ENCODE data around the gene ANKHD1. TPM values are rescaled to one million over a fixed set of nuclear protein-coding genes. Genes with fewer than 3 reads are reported as not detected.

Gene ANKHD1
- total RNA-seq = 10 to 100 TPM; 45.5 to 73.2 (median 62.6) TPM
- long read RNA-seq, partial matches to known transcripts = 4 of 5 reads
- long read RNA-seq, other reads (novel, unspliced or antisense) = 0 of 5 reads

- no peaks in the 10 kb centered on the region for H3K27me3 ChIP-seq
- intact Hi-C loops (cut with DNase I) = no loop called here
- peak; percentile 98 for TF ChIP-seq POLR2A (IDR thresholded peaks at IDR 0.05)
- no peak for TF ChIP-seq CTCF (IDR thresholded peaks at IDR 0.05)
- DNase-seq (peak; percentile 99), ATAC-seq (peak; percentile 82 to 88 (median 86))
- no peaks in the 10 kb centered on the region for H3K9me3 ChIP-seq
- H3K4me1 ChIP-seq = peaks cover 0 to 22% (median 0%) of the 10 kb centered on the region in 4 donors
- WGBS (ENCODE audit: insufficient coverage, low coverage, low lambda C conversion rate, missing lambda C conversion rate) = under 1% methylated on average over 35 of the region's 83 CpGs
- no peaks in the 10 kb centered on the region for H3K36me3 ChIP-seq
- peak within 1 kb of the TSS; percentile 83 to 99 (median 98) for H3K4me3 ChIP-seq
- peak within 1 kb of the TSS; percentile 89 to 95 (median 91) for H3K27ac ChIP-seq
Observed at GRCh38 chr5:140401362-140402257, at the start of gene ANKHD1. Gene ANKHD1 (plus strand): TSS chr5:140401833. CDS start chr5:140401968, 135 bp downstream.

- no peak for ATAC-seq
Observed at GRCh38 chr5:140355546-140355945, 46.1 kb upstream of the ANKHD1 start.

DNA sequence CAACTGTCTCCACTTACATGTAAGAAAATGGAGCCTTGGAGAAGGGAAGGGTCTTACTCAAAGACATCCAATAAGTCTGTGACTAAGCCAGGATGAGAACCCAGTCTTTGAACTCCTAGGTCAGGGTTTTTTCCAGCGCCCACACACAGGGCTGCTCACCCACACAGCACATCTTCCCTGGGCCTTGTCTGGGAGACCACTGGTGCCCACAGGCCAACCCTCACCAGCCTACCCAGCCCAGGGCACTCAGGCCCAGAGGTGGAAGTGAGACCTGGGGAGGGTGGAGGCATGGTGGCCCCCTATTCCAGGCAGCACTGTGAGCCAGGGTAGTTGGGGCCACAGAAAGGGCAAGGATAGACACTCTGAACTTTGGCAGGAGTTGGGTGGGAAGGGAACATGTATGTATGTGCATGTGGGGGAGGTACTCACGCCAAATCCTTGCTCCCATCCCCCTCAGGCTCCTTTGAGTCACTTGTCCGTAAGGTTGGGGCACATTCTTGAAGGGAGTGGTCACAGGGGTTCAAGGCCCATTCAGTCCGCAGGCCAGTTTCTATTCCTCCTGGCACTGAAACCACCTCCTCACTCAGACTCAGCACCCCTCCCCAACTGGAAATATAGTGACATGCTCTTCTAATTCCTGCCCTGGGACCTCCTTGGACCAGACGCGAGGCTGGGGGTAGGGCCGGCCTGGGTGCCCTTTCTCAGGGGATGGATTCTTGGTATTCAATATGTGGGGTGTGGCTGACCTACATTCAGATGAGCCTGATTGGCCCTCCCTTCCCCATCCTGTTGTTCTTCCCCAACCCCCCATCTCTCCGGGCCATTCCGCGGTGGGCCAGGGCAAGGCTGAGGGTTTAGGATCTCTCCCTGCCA, 44.5 kb upstream of the ANKHD1 start:
- Histone ChIP-seq H3K4me3 (no peak overlapping the region), H3K4me1 (no peaks in the 10 kb centered on the region), H3K36me3 (no peaks in the 10 kb centered on the region), H3K9me3 (no peaks in the 10 kb centered on the region), H3K27ac (no peak overlapping the region), H3K27me3 (no peaks in the 10 kb centered on the region)
- ATAC-seq = no peak
- no peak for DNase-seq
- intact Hi-C loops (cut with DNase I) = loop anchor here in 1 of 2 donors (5.0 kb wide), 1 partner anchor 115 kb away; no protein-coding TSS in a partner anchor
- TF ChIP-seq POLR2A (IDR thresholded peaks at IDR 0.05) (no peak), CTCF (IDR thresholded peaks at IDR 0.05) (no peak)
- WGBS (ENCODE audit: insufficient coverage, low coverage, low lambda C conversion rate, missing lambda C conversion rate) = 18% methylated on average over 5 of the region's 10 CpGs

More at GRCh38 chr5:140355546-140355945, 46.1 kb upstream of the ANKHD1 start:
- TF ChIP-seq CTCF (IDR thresholded peaks at IDR 0.05) (no peak), POLR2A (IDR thresholded peaks at IDR 0.05) (no peak)
- 77% methylated on average over 7 of the region's 7 CpGs for WGBS (ENCODE audit: insufficient coverage, low coverage, low lambda C conversion rate, missing lambda C conversion rate)
- DNase-seq = no peak
- intact Hi-C loops (cut with DNase I) = loop anchor here in 1 of 2 donors (5.0 kb wide), 1 partner anchor 113 kb away; no protein-coding TSS in a partner anchor
- H3K27ac ChIP-seq = no peak overlapping the region
- H3K4me3 ChIP-seq = no peak overlapping the region
- no peaks in the 10 kb centered on the region for H3K9me3 ChIP-seq
- H3K36me3 ChIP-seq = no peaks in the 10 kb centered on the region
- no peaks in the 10 kb centered on the region for H3K27me3 ChIP-seq
- H3K4me1 ChIP-seq = no peaks in the 10 kb centered on the region

- DNase-seq (peak; percentile 80 to 84 (median 82)), ATAC-seq (peak; percentile 96 to 99 (median 98))
- Histone ChIP-seq H3K27ac (no peak overlapping the region), H3K9me3 (no peaks in the 10 kb centered on the region), H3K4me3 (no peak overlapping the region), H3K4me1 (no peaks in the 10 kb centered on the region), H3K36me3 (no peaks in the 10 kb centered on the region), H3K27me3 (no peaks in the 10 kb centered on the region)
- under 1% methylated on average over 11 of the region's 18 CpGs for WGBS (ENCODE audit: insufficient coverage, low coverage, low lambda C conversion rate, missing lambda C conversion rate)
- TF ChIP-seq CTCF (IDR thresholded peaks at IDR 0.05) (peak; percentile 84 to 90 (median 87)), POLR2A (IDR thresholded peaks at IDR 0.05) (no peak)
- intact Hi-C loops (cut with DNase I) = loop anchor here in 1 of 2 donors (5.0 kb wide), 1 partner anchor 115 kb away; no protein-coding TSS in a partner anchor
Observed at GRCh38 chr5:140357726-140358093, 43.9 kb upstream of the ANKHD1 start.
